Measurements from ENCODE around the gene KMT2C.
A peak's percentile ranks its signal among the peaks of the same experiment; 100 is the strongest.

KMT2C gene

DNA sequence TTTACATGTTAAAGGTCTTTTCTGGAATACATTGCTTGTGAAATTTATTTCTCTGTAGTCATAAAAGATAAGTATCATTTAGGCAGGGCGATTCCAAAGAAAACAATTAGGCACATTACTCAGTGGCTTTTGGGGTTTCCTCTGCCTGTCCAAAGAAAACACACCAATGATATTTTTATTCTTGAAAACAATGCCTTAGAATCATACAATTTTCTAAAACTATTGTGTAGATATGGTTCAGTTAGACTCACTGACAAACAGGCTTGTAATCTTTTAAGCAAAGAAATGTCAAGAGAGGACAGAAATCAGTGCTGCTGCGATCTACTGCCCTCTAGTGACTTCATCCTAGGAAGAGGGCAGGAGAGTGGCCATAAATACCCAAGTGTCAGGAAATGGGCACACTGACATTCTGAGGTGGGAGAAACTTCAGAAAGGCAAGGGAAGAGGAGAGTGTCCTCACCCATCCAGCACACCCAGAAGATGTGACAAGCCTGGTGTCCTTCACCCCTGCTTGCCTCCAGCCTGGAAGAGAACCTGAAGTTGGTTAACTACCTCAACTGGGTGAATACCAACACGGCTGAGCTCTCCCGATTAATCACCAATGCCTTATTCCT is 289.8 kb downstream of the KMT2C start:
- H3K27me3 ChIP-seq (ENCODE audit: insufficient read depth, low read depth, severe bottlenecking) = no peaks in the 10 kb centered on the region
- TF ChIP-seq, protein P1, sequence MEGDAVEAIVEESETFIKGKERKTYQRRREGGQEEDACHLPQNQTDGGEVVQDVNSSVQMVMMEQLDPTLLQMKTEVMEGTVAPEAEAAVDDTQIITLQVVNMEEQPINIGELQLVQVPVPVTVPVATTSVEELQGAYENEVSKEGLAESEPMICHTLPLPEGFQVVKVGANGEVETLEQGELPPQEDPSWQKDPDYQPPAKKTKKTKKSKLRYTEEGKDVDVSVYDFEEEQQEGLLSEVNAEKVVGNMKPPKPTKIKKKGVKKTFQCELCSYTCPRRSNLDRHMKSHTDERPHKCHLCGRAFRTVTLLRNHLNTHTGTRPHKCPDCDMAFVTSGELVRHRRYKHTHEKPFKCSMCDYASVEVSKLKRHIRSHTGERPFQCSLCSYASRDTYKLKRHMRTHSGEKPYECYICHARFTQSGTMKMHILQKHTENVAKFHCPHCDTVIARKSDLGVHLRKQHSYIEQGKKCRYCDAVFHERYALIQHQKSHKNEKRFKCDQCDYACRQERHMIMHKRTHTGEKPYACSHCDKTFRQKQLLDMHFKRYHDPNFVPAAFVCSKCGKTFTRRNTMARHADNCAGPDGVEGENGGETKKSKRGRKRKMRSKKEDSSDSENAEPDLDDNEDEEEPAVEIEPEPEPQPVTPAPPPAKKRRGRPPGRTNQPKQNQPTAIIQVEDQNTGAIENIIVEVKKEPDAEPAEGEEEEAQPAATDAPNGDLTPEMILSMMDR (IDR thresholded peaks at IDR 0.05; ENCODE audit: low read depth, low read length) = peak; percentile 74
- DNase-seq = peak; percentile 40

DNA sequence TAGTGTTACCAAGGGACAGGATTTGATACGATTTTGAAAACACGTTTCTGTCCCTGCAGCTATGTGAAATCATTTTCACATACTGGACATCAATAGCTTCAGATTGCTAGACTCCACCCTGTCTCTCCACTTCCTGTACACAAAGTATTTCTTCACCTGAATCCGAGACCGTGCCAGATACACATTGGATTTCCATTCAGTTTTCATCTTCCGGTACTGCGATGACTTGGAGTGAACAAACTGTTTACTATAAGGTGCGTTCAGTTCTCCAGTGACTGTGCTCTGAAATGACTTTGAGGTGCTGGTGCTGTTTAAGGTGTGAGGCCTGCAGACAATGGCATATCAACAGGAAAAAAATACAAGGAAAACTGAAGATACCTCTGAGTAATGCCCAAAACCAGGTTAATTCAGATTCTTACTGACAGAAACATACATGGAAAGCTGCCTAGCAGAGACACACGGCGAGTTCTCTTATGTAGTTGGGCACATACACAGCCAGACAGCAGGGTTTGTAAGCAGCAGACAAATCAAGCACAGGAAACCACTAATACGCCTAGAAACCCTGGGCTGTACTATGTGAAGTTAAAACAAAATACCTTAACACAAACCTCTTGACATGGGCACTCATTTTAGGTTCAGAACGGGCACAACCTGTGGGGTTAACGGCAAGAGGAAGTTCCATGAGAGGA is 291.1 kb downstream of the KMT2C start:
- H3K9me3 ChIP-seq (ENCODE audit: severe bottlenecking) = no peaks in the 10 kb centered on the region
- no peaks in the 10 kb centered on the region for H3K27me3 ChIP-seq (ENCODE audit: insufficient read depth, low read depth, severe bottlenecking)
- H3K36me3 ChIP-seq = peaks cover 84% of the 10 kb centered on the region
- no peak overlapping the region for H3K4me3 ChIP-seq (ENCODE audit: low read depth, low read length)
- H3K27ac ChIP-seq = no peak overlapping the region
- no peak for DNase-seq
- TF ChIP-seq, protein P1 (IDR thresholded peaks at IDR 0.05; ENCODE audit: low read depth, low read length) = no peak

More for the DNA sequence above, 289.8 kb downstream of the KMT2C start:
- no peak overlapping the region for H3K27ac ChIP-seq
- H3K9me3 ChIP-seq (ENCODE audit: severe bottlenecking) = no peaks in the 10 kb centered on the region
- H3K36me3 ChIP-seq = peaks cover 90% of the 10 kb centered on the region
- H3K4me3 ChIP-seq (ENCODE audit: low read depth, low read length) = no peak overlapping the region

DNA sequence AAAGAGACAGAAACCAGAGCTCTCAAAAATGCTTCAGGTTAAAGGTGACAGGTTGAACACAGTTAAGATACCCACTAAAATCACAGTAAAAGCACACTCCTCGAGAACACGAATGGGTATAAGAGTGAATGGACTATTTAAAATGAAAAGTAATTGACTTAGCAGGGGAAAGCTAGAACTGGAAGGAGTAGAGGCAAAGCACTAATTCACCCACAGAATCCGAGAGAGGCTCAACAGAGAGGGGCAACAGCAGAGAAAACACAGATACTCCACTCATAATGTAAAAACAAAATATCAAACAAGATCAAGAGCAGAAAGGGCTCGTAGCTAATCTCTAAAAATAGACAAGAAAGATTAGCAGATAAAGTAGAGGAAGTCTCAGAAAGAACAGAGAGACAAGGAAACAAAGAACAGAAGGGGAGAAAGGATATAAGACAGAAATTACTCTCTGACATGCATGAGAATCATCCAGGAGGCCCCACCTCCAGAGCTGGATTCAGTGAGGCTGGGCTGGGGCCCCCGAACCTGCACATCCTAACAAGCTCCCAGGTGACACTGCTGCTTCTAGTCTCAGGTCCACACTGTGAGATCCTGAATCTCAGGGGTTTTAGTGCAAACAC is 292.7 kb downstream of the KMT2C start:
- TF ChIP-seq, protein P1 (IDR thresholded peaks at IDR 0.05; ENCODE audit: low read depth, low read length) = no peak
- no peak overlapping the region; the same call in 1 of the 2 replicates for H3K27ac ChIP-seq
- H3K9me3 ChIP-seq (ENCODE audit: severe bottlenecking) = no peaks in the 10 kb centered on the region
- H3K27me3 ChIP-seq (ENCODE audit: insufficient read depth, low read depth, severe bottlenecking) = no peaks in the 10 kb centered on the region
- H3K4me3 ChIP-seq (ENCODE audit: low read depth, low read length) = no peak overlapping the region
- no peak for DNase-seq
- H3K36me3 ChIP-seq = peaks cover 83% of the 10 kb centered on the region

DNA sequence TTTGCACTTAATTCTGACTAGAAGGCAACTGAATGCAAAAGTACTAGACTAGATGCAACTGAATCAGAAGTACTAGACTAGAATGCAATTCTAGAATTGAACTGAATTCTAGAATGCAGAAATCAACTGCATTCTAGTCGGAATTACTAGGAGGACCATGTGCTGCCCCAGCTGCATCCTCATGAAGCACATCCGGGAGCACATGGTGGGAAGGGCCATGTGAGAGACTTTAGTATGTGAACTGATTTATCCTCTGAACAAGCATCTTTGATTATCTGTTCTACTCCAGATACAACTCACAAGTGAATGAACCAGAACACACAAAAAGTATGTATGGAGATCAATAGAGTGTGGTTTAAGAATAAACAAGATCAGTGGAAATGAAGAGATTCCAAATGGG is 295.2 kb downstream of the KMT2C start:
- no peak overlapping the region for H3K4me3 ChIP-seq (ENCODE audit: low read depth, low read length)
- peaks cover 73% of the 10 kb centered on the region for H3K36me3 ChIP-seq
- H3K27ac ChIP-seq = no peak overlapping the region
- TF ChIP-seq, protein P1 (IDR thresholded peaks at IDR 0.05; ENCODE audit: low read depth, low read length) = no peak
- H3K9me3 ChIP-seq (ENCODE audit: severe bottlenecking) = no peaks in the 10 kb centered on the region
- DNase-seq = no peak
- no peaks in the 10 kb centered on the region for H3K27me3 ChIP-seq (ENCODE audit: insufficient read depth, low read depth, severe bottlenecking)

DNA sequence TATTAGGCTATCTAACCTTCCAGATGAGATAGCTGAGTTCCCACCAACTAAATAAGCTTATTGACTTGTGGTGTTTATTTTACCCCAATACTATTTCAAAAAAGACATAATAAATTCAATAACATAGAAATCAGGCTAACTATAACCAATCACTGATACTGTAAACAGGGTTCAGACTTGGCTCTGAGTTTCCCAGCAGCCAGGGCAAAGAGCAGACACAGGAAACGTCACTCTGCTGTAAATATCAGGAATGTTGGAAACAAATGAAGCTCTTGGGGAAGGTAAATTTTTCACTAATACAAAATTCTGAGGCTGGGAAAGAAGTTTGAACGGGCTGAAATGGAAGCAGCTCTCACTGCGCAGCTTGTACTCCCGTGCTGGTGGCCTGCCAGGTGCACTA is 295.7 kb downstream of the KMT2C start:
- Histone ChIP-seq H3K27me3 (ENCODE audit: insufficient read depth, low read depth, severe bottlenecking) (no peaks in the 10 kb centered on the region), H3K27ac (no peak overlapping the region), H3K4me3 (ENCODE audit: low read depth, low read length) (no peak overlapping the region), H3K36me3 (peaks cover 69% of the 10 kb centered on the region), H3K9me3 (ENCODE audit: severe bottlenecking) (no peaks in the 10 kb centered on the region)
- TF ChIP-seq, protein P1 (IDR thresholded peaks at IDR 0.05; ENCODE audit: low read depth, low read length) = no peak
- no peak for DNase-seq
